ENCODE measurements around the gene DHX57. TPM values are rescaled to one million over a fixed set of nuclear protein-coding genes. Genes with fewer than 3 reads are reported as not detected.

DHX57 gene, protein sequence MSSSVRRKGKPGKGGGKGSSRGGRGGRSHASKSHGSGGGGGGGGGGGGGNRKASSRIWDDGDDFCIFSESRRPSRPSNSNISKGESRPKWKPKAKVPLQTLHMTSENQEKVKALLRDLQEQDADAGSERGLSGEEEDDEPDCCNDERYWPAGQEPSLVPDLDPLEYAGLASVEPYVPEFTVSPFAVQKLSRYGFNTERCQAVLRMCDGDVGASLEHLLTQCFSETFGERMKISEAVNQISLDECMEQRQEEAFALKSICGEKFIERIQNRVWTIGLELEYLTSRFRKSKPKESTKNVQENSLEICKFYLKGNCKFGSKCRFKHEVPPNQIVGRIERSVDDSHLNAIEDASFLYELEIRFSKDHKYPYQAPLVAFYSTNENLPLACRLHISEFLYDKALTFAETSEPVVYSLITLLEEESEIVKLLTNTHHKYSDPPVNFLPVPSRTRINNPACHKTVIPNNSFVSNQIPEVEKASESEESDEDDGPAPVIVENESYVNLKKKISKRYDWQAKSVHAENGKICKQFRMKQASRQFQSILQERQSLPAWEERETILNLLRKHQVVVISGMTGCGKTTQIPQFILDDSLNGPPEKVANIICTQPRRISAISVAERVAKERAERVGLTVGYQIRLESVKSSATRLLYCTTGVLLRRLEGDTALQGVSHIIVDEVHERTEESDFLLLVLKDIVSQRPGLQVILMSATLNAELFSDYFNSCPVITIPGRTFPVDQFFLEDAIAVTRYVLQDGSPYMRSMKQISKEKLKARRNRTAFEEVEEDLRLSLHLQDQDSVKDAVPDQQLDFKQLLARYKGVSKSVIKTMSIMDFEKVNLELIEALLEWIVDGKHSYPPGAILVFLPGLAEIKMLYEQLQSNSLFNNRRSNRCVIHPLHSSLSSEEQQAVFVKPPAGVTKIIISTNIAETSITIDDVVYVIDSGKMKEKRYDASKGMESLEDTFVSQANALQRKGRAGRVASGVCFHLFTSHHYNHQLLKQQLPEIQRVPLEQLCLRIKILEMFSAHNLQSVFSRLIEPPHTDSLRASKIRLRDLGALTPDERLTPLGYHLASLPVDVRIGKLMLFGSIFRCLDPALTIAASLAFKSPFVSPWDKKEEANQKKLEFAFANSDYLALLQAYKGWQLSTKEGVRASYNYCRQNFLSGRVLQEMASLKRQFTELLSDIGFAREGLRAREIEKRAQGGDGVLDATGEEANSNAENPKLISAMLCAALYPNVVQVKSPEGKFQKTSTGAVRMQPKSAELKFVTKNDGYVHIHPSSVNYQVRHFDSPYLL (N-terminal part only)
- 10 to 100 TPM; 10.6 to 31.8 (median 28.1) TPM for total RNA-seq

DNA sequence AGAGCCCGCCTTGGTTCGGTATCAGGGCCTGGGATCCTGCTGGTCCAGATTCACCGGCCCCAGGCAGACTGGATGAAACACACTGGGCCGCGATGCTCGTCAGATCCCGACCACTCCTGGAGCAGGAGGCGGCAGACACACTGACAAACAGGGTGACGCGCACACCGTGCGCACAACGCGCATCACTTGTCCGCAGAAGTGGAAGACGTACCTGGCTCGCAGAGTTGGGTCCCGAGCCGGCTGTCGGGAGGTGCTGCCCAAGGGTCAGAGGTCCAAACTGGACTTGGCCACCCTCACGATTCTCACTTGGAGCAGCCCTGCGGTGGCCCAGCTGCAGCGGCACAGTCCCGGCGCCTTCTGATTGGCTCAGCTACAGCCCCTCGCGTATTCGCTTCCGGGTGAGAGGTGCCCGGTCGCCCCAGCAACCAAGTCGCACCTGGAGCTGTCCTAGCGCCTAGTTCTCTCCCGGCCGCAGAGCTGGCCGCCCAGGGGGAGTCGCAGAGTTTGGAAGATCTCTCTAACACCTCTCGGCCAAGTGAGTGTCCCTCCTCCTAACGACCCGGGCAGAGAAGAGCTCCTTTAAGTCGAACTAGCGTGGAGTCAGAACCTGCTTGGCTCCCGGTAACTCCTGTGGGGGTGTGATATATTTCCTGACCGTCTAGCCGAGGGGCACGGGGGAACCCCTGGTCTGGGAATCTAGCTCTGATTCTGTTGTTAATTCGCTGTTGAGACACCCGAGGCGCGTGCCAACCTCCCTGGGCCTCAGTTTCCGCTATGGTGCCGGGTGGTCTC lies at the start of gene DHX57, which contains the start of gene MORN2:
TSS of gene DHX57 (minus strand) at position 359 of the 792 bp plus-strand sequence. CDS start 7,529 bp downstream, outside the sequence.
TSS of gene MORN2 (plus strand) at position 401 of the 792 bp plus-strand sequence.
- in situ Hi-C loops (cut with MboI; ENCODE audit: low pct_unique_long_range_greater_than_20kb in 2 of 9, low sequenced_read_pairs in 9 of 9, unreplicated experiment in 9 of 9): no loop called here
- peak within 1 kb of the TSS; percentile 38 to 61 for H3K27ac ChIP-seq

DNA sequence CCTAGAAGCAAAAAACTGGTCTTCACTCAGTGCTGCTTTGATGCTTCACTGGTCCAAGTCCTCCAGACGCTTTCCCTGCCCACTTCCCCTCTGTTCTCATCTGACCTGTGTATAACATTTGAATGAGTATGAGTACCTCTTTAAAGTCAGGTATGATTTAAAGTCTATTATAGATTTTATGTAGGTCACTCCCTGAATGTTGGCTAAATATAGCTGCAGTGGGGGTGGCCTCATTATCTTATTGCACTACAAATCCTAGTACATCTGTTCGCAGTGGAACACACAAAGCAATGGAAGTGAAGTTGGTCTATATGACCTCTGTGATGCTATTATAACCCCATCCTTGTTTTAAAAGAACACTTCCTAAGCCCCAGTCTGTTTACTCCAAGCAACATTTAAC lies 47.2 kb upstream of the DHX57 start:
- Histone ChIP-seq H3K4me1 (replicated peaks in 1 of 2) (no peaks in the 10 kb centered on the region), H3K27ac (no peak overlapping the region), H3K4me3 (no peak overlapping the region)
- ATAC-seq (replicated peaks in 6 of 8): no peak
- in situ Hi-C loops (cut with MboI; ENCODE audit: low pct_unique_long_range_greater_than_20kb in 2 of 9, low sequenced_read_pairs in 9 of 9, unreplicated experiment in 9 of 9): no loop called here
- 80 to 100% (median 100%) methylated on average over 1 to 2 of the region's 2 CpGs; no CpG with 5 or more reads in 2 of the 10 experiments for WGBS, 10 experiments

More for the DNA sequence above, at the start of gene DHX57, which contains the start of gene MORN2:
- H3K4me3 ChIP-seq: peak within 1 kb of the TSS; percentile 62 to 97 (median 83)
- H3K4me1 ChIP-seq (replicated peaks in 1 of 2): peaks cover 5% of the 10 kb centered on the region in 2 donors
- WGBS, 10 experiments: 0 to 3% (median 0%) methylated on average over 1 to 28 of the region's 52 CpGs; no CpG with 5 or more reads in 3 of the 10 experiments
- peak; percentile 96 to 100 (median 99) for ATAC-seq (replicated peaks in 6 of 8)

DNA sequence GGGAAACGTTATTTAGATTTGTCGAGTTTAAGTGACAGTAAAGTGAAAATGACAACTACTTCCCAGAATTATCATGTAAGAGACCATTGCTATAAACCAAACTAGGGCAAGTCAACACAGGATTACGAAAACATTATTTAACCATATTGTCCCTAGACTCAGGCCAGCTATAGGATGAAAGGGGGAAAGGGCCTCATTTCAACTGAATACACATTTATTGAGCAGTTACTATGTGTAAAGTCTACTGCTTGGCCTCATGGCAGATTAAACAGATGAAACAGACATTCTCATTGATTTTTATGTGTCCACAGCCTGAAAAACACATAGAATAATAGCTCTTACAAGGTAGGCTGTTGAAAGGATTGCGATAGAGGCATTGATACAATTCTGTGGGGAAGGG lies 46.7 kb upstream of the DHX57 start:
- ATAC-seq (replicated peaks in 6 of 8): no peak
- Histone ChIP-seq H3K4me1 (replicated peaks in 1 of 2) (no peaks in the 10 kb centered on the region), H3K27ac (no peak overlapping the region), H3K4me3 (no peak overlapping the region)
- in situ Hi-C loops (cut with MboI; ENCODE audit: low pct_unique_long_range_greater_than_20kb in 2 of 9, low sequenced_read_pairs in 9 of 9, unreplicated experiment in 9 of 9): no loop called here
- WGBS, 10 experiments: 58 to 100% (median 83%) methylated on average over 1 to 4 of the region's 4 CpGs; no CpG with 5 or more reads in 2 of the 10 experiments

DNA sequence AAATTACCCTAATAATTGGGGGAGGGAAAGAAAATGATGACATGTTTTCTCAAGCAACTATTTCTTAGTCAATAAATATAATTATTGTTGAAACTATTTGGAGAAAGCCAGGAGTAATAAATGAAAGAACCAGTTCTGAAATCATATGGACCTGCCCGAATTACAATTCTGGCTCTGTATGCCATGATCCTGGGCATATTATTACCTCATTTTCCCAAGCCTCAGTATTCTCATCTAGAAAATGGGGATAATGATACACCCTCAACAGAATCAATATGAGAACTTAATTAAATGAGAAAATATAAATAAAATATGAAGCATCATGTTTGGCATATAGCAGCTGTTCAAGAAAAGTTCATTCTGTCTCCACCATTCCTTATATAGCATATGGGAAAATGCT lies 36.9 kb upstream of the DHX57 start:
- Histone ChIP-seq H3K4me3 (no peak overlapping the region), H3K27ac (no peak overlapping the region), H3K4me1 (replicated peaks in 1 of 2) (no peaks in the 10 kb centered on the region)
- WGBS, 10 experiments: 20 to 100% (median 83%) methylated on average over 1 of the region's 1 CpG; no CpG with 5 or more reads in 6 of the 10 experiments
- no peak for ATAC-seq (replicated peaks in 6 of 8)
- in situ Hi-C loops (cut with MboI; ENCODE audit: low pct_unique_long_range_greater_than_20kb in 2 of 9, low sequenced_read_pairs in 9 of 9, unreplicated experiment in 9 of 9): no loop called here

DNA sequence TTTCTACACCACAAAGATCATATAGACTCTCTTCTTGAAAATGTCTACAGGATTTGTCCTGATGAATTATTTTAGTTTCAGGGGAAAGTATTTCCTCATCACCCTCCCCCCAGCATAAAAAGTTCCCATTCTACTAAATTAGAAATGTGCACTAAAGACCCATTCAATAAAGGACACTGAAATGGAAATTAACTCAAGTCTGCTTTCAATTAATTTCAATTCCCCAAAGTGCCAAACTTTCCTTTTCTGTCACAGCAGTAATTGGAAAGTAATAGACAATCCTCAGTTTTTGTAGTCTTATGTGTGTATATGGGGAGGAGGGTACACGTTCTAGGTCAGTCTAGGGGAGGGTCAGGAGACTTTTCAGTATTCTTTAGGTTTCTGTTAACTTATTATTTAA lies 35.5 kb upstream of the DHX57 start:
- in situ Hi-C loops (cut with MboI; ENCODE audit: low pct_unique_long_range_greater_than_20kb in 2 of 9, low sequenced_read_pairs in 9 of 9, unreplicated experiment in 9 of 9): no loop called here
- no peak for ATAC-seq (replicated peaks in 6 of 8)
- H3K27ac ChIP-seq: no peak overlapping the region
- H3K4me1 ChIP-seq (replicated peaks in 1 of 2): no peaks in the 10 kb centered on the region
- 38 to 90% (median 66%) methylated on average over 1 of the region's 1 CpG; no CpG with 5 or more reads in 4 of the 10 experiments for WGBS, 10 experiments
- H3K4me3 ChIP-seq: no peak overlapping the region

DNA sequence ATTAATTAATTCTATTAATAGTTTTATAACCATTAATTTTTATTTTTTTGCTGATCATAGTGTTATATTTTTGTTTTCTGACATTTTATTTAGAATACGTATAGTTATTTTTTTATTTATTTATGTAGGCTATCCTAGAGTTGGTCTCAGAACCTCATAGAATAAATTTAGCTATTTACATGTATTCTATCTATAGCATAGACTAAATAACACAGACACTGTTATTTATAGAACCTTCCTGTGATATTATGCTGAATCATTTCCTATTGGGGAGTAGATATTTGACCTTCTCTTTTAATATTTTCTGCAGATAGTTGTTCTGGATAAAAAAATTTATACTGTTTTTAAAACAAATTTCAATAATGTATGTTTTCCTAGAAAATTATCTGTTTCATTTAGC lies 34.1 kb upstream of the DHX57 start:
- WGBS, 10 experiments: 67 to 100% (median 100%) methylated on average over 1 of the region's 1 CpG; no CpG with 5 or more reads in 2 of the 10 experiments
- ATAC-seq (replicated peaks in 6 of 8): no peak
- in situ Hi-C loops (cut with MboI; ENCODE audit: low pct_unique_long_range_greater_than_20kb in 2 of 9, low sequenced_read_pairs in 9 of 9, unreplicated experiment in 9 of 9): no loop called here
- H3K4me1 ChIP-seq (replicated peaks in 1 of 2): no peaks in the 10 kb centered on the region
- H3K27ac ChIP-seq: no peak overlapping the region
- no peak overlapping the region for H3K4me3 ChIP-seq

DNA sequence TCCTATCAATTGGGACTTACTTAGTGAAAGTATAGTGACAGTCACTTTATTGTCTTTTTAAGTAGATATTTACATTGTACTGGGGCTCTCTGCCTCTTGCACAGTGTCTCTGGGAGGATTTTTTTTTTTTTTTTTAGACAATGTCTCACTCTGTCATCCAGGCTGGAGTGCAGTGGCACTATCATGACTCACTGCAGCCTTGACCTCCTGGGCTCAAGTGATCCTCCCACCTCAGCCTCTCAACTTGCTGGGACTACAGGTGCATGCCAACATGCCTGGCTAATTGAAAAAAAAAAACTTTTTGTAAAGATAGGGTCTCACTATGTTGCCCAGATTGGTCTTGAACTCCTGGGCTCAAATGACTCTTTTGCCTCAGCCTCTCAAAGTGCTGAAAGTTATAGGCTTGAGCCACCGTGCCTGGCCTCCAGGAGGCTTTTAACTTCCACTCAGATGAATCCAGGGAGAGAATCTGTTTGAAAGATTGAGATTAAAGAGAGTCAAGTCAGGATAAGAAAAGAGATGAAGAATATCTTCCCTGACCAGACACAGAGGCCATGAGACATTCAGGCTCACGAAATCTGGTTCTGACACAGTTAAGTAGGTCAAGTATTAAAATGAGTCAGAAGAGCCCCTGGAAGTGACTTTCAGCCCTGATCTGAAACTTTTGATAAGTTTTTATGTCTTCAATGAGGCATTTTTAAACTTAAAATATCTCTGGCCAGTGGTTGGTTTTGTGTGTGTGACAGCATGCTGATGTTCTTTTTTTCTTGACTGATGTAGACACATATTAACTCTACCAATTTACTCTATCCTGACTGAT lies 32.2 kb upstream of the DHX57 start:
- Histone ChIP-seq H3K4me1 (replicated peaks in 1 of 2) (no peaks in the 10 kb centered on the region), H3K4me3 (no peak overlapping the region), H3K27ac (no peak overlapping the region)
- WGBS, 10 experiments: 67 to 100% (median 96%) methylated on average over 1 to 2 of the region's 2 CpGs; no CpG with 5 or more reads in 5 of the 10 experiments
- in situ Hi-C loops (cut with MboI; ENCODE audit: low pct_unique_long_range_greater_than_20kb in 2 of 9, low sequenced_read_pairs in 9 of 9, unreplicated experiment in 9 of 9): no loop called here
- peak in 3 of 8 experiments; percentile 44 to 59 (median 57) for ATAC-seq (replicated peaks in 6 of 8)

DNA sequence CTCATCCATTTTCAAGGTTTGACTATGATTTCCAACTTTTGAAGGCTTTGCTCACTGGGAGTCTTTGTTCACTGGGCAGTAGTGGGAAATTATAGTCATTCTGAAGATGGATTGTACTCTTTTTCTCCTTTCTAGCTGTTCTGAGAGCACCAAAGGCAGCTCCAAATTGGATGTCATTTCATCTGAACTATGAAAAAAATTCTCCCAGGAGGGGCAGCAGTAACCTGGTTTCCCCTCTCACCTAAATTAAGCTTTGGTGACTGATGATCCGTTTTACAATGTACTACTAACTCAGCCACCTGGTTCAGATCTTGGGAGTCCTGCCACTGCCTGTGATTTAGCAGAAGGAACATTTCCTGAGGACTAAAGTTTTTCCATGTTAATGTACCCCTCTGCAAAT lies 31.5 kb upstream of the DHX57 start:
- WGBS, 10 experiments: 11 to 75% (median 40%) methylated on average over 1 of the region's 1 CpG; no CpG with 5 or more reads in 5 of the 10 experiments
- Histone ChIP-seq H3K4me1 (replicated peaks in 1 of 2) (no peaks in the 10 kb centered on the region), H3K4me3 (no peak overlapping the region), H3K27ac (no peak overlapping the region)
- no peak for ATAC-seq (replicated peaks in 6 of 8)
- in situ Hi-C loops (cut with MboI; ENCODE audit: low pct_unique_long_range_greater_than_20kb in 2 of 9, low sequenced_read_pairs in 9 of 9, unreplicated experiment in 9 of 9): no loop called here

DNA sequence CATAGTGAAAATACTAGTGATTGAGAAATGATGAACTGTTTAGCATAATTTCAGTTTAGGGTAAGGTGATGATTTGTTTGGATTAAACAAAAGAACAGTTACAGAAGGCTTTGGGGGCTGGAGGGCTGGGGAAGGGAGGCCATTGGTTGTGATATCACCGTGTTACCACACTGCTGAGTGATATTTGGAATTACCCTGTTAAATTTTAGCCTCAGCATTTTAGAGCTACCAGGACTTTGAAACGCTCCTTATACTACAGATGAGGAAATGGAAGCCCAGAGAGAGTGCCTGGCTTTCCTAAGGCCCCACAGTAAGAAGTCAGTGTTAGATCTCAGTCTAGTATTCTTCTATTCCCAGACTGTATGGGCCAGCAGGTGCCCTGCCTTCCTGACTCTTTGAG lies 29.5 kb upstream of the DHX57 start:
- 22 to 100% (median 76%) methylated on average over 1 to 2 of the region's 2 CpGs; no CpG with 5 or more reads in 4 of the 10 experiments for WGBS, 10 experiments
- Histone ChIP-seq H3K4me3 (no peak overlapping the region), H3K4me1 (replicated peaks in 1 of 2) (no peaks in the 10 kb centered on the region), H3K27ac (no peak overlapping the region)
- in situ Hi-C loops (cut with MboI; ENCODE audit: low pct_unique_long_range_greater_than_20kb in 2 of 9, low sequenced_read_pairs in 9 of 9, unreplicated experiment in 9 of 9): no loop called here
- ATAC-seq (replicated peaks in 6 of 8): no peak

DNA sequence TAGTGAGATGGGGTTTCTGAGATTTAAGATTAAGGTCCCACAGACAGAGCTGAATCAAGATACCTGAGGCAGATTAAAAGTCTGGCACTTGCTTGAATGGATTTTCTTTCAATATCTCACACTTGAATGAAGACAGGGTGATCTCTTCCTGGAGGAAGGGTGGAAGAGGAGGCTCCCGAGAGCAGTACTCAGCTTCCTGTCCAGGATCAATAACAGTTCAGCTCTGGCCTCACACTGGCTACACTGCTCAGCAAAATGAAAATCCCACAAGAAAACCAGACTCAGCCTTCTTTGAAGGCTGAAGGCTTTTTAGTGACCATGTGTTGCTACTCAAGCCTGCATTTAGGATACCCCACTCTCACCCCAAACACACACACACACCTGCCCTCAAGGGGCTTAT lies 25.0 kb upstream of the DHX57 start:
- H3K27ac ChIP-seq: no peak overlapping the region
- no peak for ATAC-seq (replicated peaks in 6 of 8)
- WGBS, 10 experiments: 0 to 100% (median 90%) methylated on average over 1 of the region's 1 CpG; no CpG with 5 or more reads in 6 of the 10 experiments
- in situ Hi-C loops (cut with MboI; ENCODE audit: low pct_unique_long_range_greater_than_20kb in 2 of 9, low sequenced_read_pairs in 9 of 9, unreplicated experiment in 9 of 9): no loop called here
- H3K4me1 ChIP-seq (replicated peaks in 1 of 2): no peaks in the 10 kb centered on the region
- no peak overlapping the region for H3K4me3 ChIP-seq

DNA sequence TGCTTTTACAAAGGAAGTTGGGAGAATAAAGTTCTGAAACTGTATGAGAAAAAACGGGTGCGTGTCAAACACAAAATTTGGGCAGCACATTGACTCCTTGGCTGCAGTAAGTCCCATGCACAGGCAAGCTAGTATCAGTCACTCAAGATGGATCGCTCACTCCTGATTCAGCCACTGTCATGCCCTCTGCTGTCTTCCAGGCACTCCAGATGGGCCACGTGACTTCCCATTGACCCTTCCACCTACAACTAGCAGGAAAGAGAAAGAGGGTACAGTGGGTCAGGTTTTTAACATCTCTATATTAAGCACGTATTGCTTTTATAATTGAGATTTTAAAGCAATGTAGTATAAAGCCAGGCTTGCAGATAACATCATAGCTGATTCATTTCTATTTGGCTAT lies 22.5 kb upstream of the DHX57 start:
- no peaks in the 10 kb centered on the region for H3K4me1 ChIP-seq (replicated peaks in 1 of 2)
- no peak overlapping the region for H3K4me3 ChIP-seq
- 57 to 94% (median 81%) methylated on average over 2 to 5 of the region's 5 CpGs; no CpG with 5 or more reads in 1 of the 10 experiments for WGBS, 10 experiments
- ATAC-seq (replicated peaks in 6 of 8): no peak
- in situ Hi-C loops (cut with MboI; ENCODE audit: low pct_unique_long_range_greater_than_20kb in 2 of 9, low sequenced_read_pairs in 9 of 9, unreplicated experiment in 9 of 9): no loop called here
- H3K27ac ChIP-seq: no peak overlapping the region

Data from motor neuron (in vitro differentiated cells).